HG03095 (cell line): Measurements from ENCODE around the gene MBD4.
A peak's percentile ranks its signal among the peaks of the same experiment; 100 is the strongest.
"Not testable (repeated sequence)": the region's sequence is repeated elsewhere in the genome, so short reads cannot be mapped to it uniquely, and the experiment has no call there.

Experiments
- ATAC-seq: cut with Tn5 transposase; IDR thresholded peaks from one replicate; pipeline ENCODE4 v1.9.1; 2021; ENCODE audit warnings: moderate library complexity; ENCODE audit not compliant: unreplicated experiment

MBD4 gene

DNA sequence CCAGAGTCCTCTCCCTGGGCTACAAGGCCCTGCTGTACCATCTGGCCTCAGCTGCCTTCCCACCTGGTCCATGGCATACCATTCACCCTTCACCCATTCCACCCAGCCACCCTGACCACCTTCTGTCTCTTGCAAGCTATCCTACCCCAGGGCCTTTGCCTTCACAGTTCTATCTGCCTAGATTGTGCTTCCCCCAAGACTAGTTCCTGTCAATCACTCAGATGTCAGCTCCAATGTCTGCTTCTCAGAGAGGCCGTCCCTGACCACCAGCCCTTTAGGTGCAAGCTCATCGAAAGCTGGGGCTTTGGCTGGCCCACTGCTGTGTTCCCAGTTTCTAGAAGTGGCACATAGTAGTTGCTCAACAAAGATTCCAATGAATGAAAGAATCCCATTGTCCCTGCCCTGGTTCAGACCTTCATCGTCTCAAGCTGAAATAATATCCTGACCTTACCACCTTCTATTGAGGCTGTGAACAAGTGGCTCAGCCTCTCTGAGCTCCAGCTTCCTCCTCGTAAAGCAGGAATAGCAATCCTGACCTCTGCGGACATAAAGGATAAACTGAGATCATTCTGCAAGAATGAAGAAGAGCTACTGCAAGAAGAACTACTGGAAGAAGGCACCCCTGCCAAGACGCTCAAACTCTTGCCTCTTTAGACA lies 27.1 kb downstream of the MBD4 start:
- ATAC-seq: no peak

DNA sequence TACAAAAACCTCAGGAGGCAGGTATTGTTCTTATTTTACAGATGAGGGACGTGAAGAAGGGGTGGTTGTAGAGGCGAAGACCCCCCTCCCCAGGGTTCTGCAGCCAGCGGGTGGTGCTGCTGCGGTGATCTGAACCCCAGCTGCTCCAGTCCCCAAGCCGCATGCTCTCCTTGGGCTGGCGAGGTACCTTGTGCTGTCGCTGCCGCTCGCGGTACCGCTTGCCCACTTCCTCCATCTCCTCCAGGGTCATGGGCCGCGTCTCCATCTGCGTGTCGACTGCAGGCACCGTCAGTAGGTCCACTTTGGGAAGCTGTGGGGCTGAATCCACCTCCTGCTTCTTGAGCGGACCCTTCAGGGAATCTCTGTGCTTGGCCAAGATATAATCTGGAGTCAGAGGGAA lies 28.8 kb downstream of the MBD4 start:
- no peak for ATAC-seq

DNA sequence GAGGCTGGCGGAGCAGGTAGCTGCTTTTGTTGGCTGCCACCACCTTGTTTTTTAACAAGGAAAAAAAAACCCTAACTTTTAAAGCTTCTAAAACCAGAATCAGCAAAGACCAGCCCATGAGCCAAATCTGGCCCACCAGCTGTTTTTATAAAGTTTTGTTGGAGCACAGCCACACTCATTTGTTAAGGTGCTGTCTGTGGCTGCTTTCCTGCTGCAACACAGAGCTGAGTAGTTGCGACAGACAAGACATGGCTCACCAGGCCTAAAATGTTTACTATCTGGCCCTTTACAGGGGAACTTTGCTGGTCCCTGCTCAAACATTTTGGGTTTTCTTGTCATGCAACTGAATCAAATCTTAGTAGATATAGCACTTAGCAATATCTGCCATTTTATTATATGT lies 30.2 kb downstream of the MBD4 start:
- ATAC-seq: no peak

DNA sequence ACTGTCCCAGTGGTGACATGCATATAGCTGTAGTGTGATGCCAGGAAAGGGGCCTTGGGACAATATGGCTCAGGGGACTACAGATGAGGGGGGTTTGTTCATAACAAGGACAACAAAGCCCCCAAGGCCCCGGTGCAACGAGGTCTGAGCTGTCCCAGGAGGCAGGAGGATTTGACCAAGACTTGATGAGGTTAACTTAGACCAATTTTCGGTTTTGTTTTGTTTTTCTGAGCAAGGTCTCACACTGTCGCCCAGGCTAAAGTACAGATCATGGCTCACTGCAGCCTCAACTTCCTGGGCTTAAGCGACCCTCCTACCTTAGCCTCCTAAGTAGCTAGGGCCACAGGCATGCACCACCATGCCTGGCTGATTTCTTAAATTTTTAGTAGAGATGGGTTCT lies 35.1 kb downstream of the MBD4 start:
- ATAC-seq: peak; percentile 48

DNA sequence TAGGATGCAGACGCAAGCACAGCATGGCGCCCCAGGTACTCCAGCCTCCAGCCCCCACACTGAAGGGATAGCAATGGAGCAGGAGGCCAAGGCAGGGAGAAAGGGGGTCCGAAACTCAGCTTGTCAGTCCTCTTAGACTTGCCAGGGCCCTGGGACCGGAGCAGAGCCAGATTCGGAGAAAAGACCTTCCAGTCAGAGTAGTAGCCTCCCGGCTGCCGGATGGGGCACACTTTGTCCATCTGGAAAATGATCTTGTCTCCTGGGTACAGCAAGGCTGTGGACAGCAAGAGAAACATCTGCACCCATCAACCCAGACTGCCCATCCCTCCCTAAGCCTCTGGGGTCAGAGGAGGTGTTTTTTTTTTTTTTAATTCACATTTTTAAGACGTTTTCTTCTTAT lies 35.6 kb downstream of the MBD4 start:
- no peak for ATAC-seq

DNA sequence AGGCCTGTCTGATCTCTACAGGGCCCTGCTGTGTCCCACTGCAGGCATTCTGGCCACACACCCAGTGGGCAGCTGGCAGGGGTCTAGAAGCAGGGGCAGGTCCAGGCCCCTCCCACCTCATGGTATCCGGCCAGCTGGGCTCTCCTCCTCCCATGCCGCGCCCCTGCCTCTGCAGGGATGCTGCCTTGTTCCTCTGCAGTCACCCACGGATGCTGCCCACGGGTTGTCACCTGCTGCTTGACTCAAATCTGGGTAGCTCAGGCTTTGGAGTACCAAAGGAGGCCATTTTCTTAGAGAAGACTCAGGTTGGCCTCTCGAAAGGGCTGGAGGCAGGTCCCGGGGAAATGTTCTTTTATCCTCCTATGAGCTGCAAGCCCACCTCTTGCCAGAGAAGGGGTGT lies 36.3 kb downstream of the MBD4 start:
- ATAC-seq: no peak

DNA sequence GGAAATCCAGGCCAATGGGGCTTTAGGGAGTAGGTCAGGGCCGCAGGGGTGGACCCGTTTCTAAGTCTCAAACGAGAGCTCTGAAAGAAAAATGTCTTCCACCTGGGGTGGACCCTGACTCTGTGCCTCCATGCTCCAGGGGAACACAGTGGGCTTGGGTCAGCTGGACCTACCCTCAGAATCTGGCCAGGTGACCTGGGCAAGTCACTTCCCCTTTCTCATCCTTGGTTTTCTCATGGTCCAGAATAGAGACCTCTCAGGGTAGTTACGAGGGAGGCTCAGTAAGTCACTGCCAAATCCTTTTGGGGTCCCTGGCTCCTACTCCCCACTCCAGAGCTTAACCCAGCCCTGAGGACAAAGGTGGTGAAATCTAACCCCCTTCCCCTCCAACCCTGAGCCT lies 37.1 kb downstream of the MBD4 start:
- ATAC-seq: no peak

DNA sequence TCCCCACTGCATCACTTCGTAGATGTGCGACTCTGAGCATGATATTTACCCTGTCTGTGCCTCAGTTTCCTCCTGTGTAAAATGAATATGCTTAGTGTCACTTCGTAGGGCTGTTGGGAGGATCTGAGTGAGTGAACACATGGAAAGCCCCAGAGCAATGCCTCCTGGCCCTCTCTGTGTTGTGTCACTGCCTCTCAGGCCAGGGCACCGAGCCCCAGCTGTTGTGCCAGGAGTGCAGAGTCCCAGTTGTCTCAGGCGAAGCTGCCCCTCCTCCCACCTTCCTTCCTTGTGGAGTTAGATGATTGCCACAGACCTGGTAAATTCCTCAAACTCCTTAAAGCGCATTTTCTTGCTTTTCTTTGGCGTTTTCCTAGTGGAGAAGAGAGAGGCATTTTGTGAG lies 37.5 kb downstream of the MBD4 start:
- no peak for ATAC-seq

DNA sequence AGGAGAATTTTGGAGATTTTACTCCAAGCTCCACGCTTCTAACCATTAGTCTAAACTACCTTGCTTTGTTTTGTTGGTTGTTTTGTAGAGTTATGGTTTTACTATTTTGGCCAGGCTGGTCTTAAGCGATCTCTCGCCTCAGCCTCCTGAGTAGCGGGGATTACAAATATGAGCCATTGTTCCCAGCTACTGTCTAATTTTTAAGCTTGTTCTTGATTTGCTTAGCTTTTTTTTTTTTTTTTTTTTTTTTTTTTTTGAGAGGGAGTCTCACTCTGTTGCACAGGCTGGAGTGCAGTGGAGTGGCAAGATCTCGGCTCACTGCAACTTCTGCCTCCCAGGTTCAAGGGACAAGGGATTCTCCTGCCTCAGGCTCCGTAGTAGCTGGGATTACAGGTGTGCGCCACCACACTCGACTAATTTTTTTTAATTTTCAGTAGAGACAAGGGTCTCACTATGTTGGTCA lies 39.8 kb downstream of the MBD4 start:
- no peak for ATAC-seq

DNA sequence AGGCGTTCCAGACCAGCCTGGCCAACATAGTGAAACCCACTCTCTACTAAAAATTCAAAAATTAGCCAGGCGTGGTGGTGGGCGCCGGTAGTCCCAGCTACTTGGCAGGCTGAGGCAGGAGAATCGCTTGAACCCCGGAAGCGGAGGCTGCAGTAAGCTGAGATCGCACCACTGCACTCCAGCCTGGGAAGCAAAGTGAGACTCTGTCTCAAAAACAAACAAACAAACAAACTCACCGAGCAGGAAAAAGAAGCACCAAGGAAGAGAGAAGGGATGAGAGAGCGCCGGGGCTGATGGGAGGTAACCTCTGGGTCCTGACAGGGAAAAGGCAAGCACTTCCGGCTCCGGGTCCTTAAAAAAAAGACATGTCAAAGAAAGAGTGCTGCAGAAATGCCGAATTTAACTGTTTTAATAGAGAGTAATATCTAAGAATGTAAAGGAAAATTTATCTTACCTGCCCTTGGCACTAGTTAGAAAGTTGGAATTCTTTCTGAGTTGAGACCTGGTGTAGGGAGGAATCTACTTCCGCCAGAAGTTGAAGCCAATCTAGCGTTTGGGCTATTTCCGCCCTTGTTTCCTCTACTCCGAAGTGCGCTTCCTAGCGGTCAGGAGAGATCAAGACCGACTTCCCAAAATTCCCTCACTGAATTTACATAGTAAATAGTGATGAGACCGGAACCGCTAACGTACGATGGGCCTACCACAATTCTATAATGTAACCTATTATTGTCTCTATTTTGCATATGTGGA lies 40.4 kb downstream of the MBD4 start:
- ATAC-seq: peak; percentile 67

DNA sequence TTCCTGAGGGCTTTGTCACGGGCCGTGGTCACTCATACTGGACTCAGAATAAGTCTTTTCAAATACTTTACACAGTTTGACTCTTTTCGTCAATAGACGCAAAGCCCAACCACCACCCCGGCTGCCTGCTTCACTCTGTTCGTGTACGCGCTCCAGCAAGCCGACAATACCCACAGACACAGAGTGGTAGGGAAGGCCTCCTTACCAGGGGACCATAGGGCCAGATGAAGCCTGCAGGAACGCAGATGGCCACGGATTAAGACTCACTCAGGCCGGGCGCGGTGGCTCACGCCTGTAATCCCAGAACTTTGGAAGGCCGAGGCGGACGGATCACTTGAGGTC lies 41.0 kb downstream of the MBD4 start:
- no peak for ATAC-seq

DNA sequence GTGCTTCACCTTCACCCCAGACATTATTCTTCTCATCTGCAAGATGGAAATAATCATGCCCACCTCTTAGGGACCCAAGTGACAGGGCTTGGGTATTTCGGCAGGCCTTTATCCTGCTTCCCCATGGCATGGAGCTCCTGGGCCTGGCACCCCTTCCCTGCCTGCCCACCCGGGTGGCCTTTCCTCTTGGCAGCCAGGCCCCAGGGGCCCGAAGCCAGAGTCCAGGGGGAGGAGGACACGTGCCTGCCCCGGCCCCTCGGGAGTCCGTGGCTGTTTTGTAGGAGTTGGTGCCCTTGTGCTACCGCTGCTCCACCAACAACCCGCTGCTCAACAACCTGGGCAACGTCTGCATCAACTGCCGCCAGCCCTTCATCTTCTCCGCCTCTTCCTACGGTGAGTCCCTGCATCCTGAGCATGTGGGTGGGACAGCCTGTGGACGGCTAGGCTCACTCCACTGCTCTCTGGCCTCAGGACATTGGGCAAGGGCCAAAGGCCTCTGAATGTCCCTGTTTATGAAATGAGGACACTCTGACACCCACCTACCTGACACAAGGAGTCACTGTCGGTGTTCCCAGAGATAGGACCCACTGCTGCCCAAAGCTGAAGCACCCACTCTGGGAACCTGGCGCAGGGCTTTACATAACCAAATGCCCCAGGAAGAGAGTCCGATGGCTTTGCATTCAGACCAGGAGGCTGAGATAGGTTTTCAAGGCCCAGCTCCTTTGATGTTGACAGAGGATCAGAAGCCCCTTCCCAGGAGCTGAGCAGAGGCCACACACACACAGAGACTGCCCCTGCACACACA lies 45.8 kb downstream of the MBD4 start:
- ATAC-seq: not testable (repeated sequence)

DNA sequence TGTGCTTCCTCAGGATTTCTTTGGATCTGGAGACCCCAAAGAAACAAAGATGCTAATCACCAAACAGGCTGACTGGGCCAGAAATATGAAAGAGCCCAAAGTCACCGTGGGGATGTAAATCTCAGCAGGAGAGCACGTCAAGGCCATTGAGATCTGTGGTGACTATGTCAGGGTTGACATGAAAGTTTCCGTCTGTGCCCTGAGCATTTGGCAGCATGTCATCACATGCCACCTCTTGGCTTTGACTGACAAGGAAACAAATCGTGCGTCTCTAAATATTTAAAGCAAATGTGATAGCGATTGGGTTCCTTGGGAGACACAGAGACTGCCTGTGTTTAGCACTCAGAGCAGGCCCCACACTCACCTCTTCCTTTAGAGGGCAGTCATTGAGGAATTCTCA lies 46.5 kb downstream of the MBD4 start:
- no peak for ATAC-seq

DNA sequence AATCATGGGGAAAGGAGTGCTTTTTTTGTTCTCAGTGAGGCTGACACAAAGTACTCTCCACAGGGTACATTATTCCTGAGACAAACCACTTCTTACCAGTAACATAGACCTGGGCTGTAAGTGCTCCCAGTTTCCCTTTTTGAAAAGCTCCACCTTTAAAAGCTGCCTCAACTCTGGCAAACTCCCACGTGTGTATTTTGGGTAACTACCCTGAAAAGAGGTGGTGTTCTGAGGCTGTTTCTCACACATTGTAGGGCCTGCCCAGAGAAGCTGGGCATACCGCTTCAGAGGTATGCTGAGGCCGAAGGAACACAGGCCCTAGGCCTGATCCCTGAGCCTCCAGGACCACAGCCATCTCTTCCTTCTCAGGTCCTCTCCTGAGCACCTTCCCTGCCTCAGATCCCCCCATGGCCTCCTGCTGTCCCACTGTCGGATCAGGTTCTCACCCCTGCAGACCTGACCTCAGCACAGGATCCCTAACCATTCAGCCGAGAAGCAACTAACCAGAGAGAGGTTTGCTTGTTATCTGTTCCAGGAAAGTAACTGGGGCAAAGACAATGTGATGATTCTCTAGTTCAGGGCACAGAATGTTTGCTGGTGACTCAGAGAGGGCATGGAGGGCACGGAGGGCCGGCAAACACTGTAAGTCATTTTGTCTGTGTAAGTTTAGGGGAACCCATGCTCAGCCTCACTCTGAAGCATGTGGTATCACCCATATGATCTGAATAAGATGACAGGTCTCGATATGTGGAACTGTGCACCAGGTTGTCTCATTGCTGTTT lies 47.5 kb downstream of the MBD4 start:
- not testable (repeated sequence) for ATAC-seq

DNA sequence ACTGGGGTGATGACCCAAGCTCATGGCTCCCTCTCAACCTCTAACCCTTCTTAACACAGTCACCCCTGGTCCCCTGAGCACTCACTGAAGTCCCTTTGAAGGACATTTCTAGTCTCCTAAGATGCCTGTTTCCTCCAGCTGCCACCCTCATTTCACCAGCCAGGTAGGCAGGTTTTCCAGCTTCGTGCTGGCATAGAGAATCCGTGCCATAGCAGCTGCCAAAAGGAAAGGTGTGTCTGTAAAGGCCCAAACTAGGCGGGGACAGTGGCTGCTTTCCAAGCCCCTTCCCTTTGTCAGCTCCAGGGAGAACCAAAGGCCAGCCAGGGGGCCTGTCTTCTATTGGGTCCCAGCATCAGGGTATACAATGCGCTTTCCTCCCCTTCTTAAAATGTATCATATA lies 48.2 kb downstream of the MBD4 start:
- not testable (repeated sequence) for ATAC-seq

DNA sequence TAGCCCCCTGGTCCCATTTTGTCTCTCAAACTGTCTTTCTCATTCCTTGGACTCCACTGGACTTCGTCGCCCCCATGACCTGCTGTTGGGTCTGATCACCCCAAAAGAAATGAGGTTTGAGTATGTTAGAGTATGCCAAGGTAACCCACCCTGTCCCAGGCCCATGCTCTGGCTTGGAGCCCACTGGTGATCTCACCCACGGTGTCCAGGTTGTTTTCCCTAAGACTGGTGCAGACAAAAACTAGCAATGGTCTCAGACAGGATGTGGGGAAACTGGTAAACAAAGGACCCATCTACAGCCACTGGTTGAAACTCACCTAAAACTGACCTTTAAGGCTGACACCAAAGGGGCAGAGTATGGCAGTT lies 50.2 kb downstream of the MBD4 start:
- ATAC-seq: no peak

DNA sequence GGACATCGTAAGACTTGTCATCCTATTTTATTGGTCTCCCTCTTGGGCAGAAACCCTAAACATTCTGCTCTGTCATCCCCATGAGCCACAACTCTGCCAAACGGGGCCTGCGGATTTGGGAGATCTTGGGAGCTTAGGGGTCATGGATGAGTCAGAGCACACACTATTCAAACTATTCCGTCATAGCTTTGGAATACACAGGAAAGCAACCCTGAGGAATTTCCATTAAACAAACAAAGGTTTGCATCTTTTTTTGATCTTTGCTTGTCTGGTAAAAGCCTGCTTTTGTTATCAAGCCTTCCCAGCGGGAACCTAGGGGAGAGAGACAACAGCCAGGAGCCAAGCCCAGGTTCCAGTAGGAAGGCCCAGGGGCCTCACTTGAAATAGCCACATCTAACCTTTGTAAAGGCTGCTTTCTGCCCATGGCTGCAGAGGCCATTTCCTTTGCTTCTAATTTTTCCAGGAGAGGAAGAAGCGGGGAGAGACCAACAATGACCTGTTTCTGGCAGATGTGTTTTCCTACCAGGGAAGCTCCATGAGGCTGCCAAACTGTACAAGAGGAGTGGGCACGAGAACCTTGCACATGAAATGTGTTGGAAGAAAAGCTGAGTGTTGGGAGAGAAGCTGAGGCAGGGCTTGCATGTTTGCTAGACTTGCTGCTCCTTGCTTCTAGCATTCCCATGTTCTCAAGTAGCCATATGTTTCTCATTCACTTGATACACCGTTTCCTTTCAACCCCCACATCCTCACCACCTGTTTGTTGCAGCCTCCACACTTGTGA lies 50.8 kb downstream of the MBD4 start:
- ATAC-seq: not testable (repeated sequence)

DNA sequence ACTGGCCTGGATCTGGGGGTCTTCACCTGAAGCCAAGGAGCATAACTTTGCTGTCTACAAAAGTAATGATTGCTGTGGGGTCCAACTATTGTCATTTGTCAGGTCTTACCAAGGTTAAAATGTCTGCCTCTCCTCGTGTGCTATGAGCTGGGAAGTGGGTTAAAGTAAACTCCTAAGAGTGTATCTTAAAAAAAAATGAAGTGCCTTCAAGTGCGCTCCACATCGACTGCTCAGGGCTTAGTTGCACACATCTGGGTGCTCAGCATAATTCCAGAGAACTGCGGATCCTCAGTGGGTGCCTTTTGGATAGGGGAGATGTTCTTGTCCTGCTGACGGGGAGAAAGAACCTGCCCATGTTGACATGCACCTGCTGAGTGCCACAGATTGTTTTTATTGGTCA lies 52.3 kb downstream of the MBD4 start:
- ATAC-seq: no peak

DNA sequence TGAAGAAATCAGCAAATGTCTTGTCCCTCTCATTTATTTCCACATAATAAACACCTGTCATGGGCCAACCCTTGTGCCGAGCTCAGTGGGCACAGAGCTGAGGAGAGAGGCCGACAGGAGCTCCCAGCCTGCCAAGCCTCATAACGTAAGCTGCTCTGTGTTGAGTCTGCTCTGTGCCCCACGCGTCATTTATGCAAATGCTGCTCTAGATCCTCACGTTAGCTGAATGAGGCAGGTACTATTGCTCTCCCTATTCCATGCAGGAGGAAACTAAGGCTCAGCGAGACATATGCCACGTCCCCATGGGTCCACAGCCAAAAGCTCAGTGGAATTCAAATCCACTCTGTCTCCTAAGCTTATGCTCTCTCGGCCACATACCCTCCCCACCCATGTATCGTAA lies 52.8 kb downstream of the MBD4 start:
- no peak for ATAC-seq

DNA sequence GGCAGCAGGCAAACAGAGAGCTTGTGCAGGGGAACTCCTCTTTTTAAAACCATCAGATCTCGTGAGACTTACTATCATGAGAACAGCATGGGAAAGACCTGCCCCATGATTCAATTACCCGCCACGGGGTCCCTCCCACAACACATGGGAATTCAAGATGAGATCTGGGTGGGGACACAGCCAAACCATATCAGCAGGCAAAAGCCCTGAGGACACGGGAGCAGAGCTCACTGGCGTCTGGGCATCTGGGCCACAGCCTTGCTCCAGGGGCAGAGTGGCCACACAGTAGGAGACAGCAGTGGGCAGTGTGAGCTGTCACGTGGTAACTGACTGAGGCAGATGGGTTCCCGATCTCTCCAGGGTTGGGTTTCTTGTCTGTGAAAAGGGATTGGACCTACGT lies 54.2 kb downstream of the MBD4 start:
- not testable (repeated sequence) for ATAC-seq
